Endodermal cell (in vitro differentiated cells): ENCODE data around the gene KIRREL2. TPM values are rescaled to one million over a fixed set of nuclear protein-coding genes. Genes with fewer than 3 reads are reported as not detected.
A peak's percentile ranks its signal among the peaks of the same experiment; 100 is the strongest.

ENCODE experiments used
- DNase-seq: peaks from one replicate; pipeline ENCODE4 v3.0.0-alpha.2; 2017
- H3K27ac ChIP-seq: 2 replicates; pipeline ENCODE4 v1.5.1; 2013; ENCODE audit warnings: mild to moderate bottlenecking, low read depth, low read length, moderate library complexity
- H3K27me3 ChIP-seq: 2 replicates; pipeline ENCODE4 v1.6.1; 2013; ENCODE audit warnings: mild to moderate bottlenecking, low read length, moderate library complexity; ENCODE audit not compliant: insufficient read depth, control insufficient read depth, poor library complexity, severe bottlenecking
- H3K36me3 ChIP-seq: 2 replicates; pipeline ENCODE4 v1.7.0; 2013; ENCODE audit warnings: mild to moderate bottlenecking, low read length, moderate library complexity; ENCODE audit not compliant: control insufficient read depth, insufficient read depth
- H3K4me1 ChIP-seq: one replicate; pipeline ENCODE4 v1.7.0; 2013; ENCODE audit warnings: low read length; ENCODE audit not compliant: control insufficient read depth, insufficient read depth
- H3K4me3 ChIP-seq: 2 replicates; pipeline ENCODE4 v1.5.1; 2013; ENCODE audit warnings: mild to moderate bottlenecking, low read length, moderate library complexity
- H3K9ac ChIP-seq: 2 replicates; pipeline ENCODE4 v1.6.1; 2013; ENCODE audit warnings: mild to moderate bottlenecking, low read length, moderate library complexity; ENCODE audit not compliant: poor library complexity, severe bottlenecking; ENCODE audit errors: extremely low read depth
- H3K9me3 ChIP-seq: 2 replicates; pipeline ENCODE4 v1.6.1; 2013; ENCODE audit warnings: mild to moderate bottlenecking, low read length, moderate library complexity; ENCODE audit not compliant: control insufficient read depth
- H3K27ac Mint-ChIP-seq: 2 replicates; pipeline ENCODE4 v1.8.0; 2020; ENCODE audit warnings: mixed read lengths
- H3K27me3 Mint-ChIP-seq: 2 replicates; pipeline ENCODE4 v1.8.0; 2021; ENCODE audit warnings: mild to moderate bottlenecking, mixed read lengths; ENCODE audit not compliant: insufficient read depth
- H3K36me3 Mint-ChIP-seq: 2 replicates; pipeline ENCODE4 v1.8.0; 2020; ENCODE audit warnings: low read depth, mixed read lengths
- H3K4me1 Mint-ChIP-seq: 2 replicates; pipeline ENCODE4 v1.8.0; 2020; ENCODE audit warnings: mixed read lengths
- H3K4me3 Mint-ChIP-seq: 2 replicates; pipeline ENCODE4 v1.8.0; 2020; ENCODE audit warnings: mild to moderate bottlenecking, moderate library complexity, mixed read lengths
- H3K9me3 Mint-ChIP-seq: 2 replicates; pipeline ENCODE4 v1.8.0; 2020; ENCODE audit warnings: mild to moderate bottlenecking, mixed read lengths
- CTCF ChIP-seq: fragments of 200-600 bp; sonication (generic); conservative IDR thresholded peaks from 2 replicates; pipeline ENCODE4 v1.5.0; 2021; ENCODE audit warnings: antibody characterized with exemption, mild to moderate bottlenecking
- WGBS, 2 experiments: methylation state at CpG; one replicate each; pipeline versions ENCODE4 v1.1.5 to v1.1.7; 2013; ENCODE audit warnings: missing lambda C conversion rate in 2 of 2, mixed read lengths in 1 of 2; ENCODE audit not compliant: insufficient coverage in 1 of 2, insufficient read length in 1 of 2; 5-methylcytosine and 5-hydroxymethylcytosine counted together
- total RNA-seq, 2 donors: library from RNA; stranded (reverse); fragmentation: NEBNext Ultra II Directional in 1 of 2; extraction: Animal tissue kit (Norgen Biotek cat#: 25700) in 1 of 2; gene quantifications; 2 replicates in 1 of 2; 3 replicates in 1 of 2; pipeline ENCODE4 v1.2.1, GENCODE V29; 2021

KIRREL2 gene
- total RNA-seq, 2 donors from 2014 or later = 1.4 to 2.3 TPM

- Mint-ChIP-seq H3K27me3 (peaks cover 88% of the 10 kb centered on the region), H3K9me3 (no peaks in the 10 kb centered on the region)
Measured at GRCh38 chr19:35859414-35859813, 2.7 kb downstream of the KIRREL2 start.

DNA sequence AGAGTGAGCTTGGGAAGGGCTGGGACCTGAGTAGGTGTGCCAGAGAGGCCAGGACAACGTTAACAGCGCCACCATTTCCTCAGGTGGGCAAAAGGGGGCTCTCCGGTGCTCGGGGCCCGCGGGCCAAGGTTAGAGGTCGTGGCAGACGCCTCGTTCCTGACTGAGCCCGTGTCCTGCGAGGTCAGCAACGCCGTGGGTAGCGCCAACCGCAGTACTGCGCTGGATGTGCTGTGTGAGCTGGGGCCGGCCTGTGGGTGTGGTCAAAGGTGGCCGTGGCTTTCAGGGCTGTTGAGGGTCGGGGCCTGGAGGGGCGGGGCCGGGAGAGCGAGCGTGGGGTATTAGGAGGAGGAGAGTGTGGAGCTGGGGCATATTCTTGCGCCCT, 3.7 kb downstream of the KIRREL2 start:
- peak overlapping the region; percentile 57 for H3K4me3 Mint-ChIP-seq
- TF ChIP-seq CTCF = peak; percentile 40
- H3K27ac Mint-ChIP-seq = no peak overlapping the region
- Histone ChIP-seq H3K9ac (no peak overlapping the region), H3K27me3 (peaks cover 93% of the 10 kb centered on the region), H3K27ac (no peak overlapping the region), H3K9me3 (no peaks in the 10 kb centered on the region), H3K4me1 (peaks cover 6% of the 10 kb centered on the region), H3K4me3 (peak overlapping the region; percentile 60), H3K36me3 (no peaks in the 10 kb centered on the region)
- peaks cover 11% of the 10 kb centered on the region for H3K4me1 Mint-ChIP-seq
- DNase-seq = peak; percentile 74
- H3K9me3 Mint-ChIP-seq = no peaks in the 10 kb centered on the region
- H3K36me3 Mint-ChIP-seq = no peaks in the 10 kb centered on the region
- 12 to 15% methylated on average over 19 to 24 of the region's 24 CpGs for WGBS, 2 experiments
- peaks cover 83% of the 10 kb centered on the region for H3K27me3 Mint-ChIP-seq

More at GRCh38 chr19:35859414-35859813, 2.7 kb downstream of the KIRREL2 start:
- Histone ChIP-seq H3K9me3 (no peaks in the 10 kb centered on the region), H3K4me3 (no peak overlapping the region), H3K36me3 (no peaks in the 10 kb centered on the region), H3K27ac (no peak overlapping the region), H3K9ac (no peak overlapping the region), H3K4me1 (peaks cover 6% of the 10 kb centered on the region), H3K27me3 (peaks cover 93% of the 10 kb centered on the region)
- H3K36me3 Mint-ChIP-seq = no peaks in the 10 kb centered on the region
- no peak overlapping the region for H3K27ac Mint-ChIP-seq
- no peak for DNase-seq
- H3K4me1 Mint-ChIP-seq = peaks cover 11% of the 10 kb centered on the region
- TF ChIP-seq CTCF = no peak
- H3K4me3 Mint-ChIP-seq = no peak overlapping the region
- WGBS, 2 experiments = 85% methylated on average over 2 to 4 of the region's 4 CpGs

- no peak for TF ChIP-seq CTCF
- H3K27me3 Mint-ChIP-seq = peaks cover 84% of the 10 kb centered on the region
Measured at GRCh38 chr19:35860818-35861639, 4.3 kb downstream of the KIRREL2 start.

More at GRCh38 chr19:35860818-35861639, 4.3 kb downstream of the KIRREL2 start:
- H3K4me1 Mint-ChIP-seq = peaks cover 8% of the 10 kb centered on the region
- Histone ChIP-seq H3K27ac (no peak overlapping the region), H3K36me3 (no peaks in the 10 kb centered on the region), H3K4me3 (peak overlapping the region; percentile 60), H3K27me3 (peaks cover 93% of the 10 kb centered on the region), H3K9me3 (no peaks in the 10 kb centered on the region), H3K9ac (no peak overlapping the region), H3K4me1 (peaks cover 2% of the 10 kb centered on the region)
- H3K4me3 Mint-ChIP-seq = peak overlapping the region; percentile 57
- H3K36me3 Mint-ChIP-seq = no peaks in the 10 kb centered on the region
- H3K9me3 Mint-ChIP-seq = no peaks in the 10 kb centered on the region
- peak; percentile 98 for DNase-seq
- 8 to 12% methylated on average over 28 to 55 of the region's 55 CpGs for WGBS, 2 experiments
- H3K27ac Mint-ChIP-seq = no peak overlapping the region
